Measurements from ENCODE around the gene ACTG2.

ACTG2 gene

GRCh38 chr2:73969356-73969755 lies 76.5 kb downstream of the ACTG2 start:
- no peak for DNase-seq (ENCODE audit: low read depth)
